Measurements from ENCODE around the gene KRTAP5-9.
"Not testable (repeated sequence)": the region's sequence is repeated elsewhere in the genome, so short reads cannot be mapped to it uniquely, and the experiment has no call there.

Gene KRTAP5-9

GRCh38 chr11:71548120-71548519 lies at the start of gene KRTAP5-9:
Gene KRTAP5-9 (plus strand): TSS chr11:71548420. CDS start chr11:71548658, 238 bp downstream.
- DNase-seq: no peak

- no peak for DNase-seq
Observed at GRCh38 chr11:71499125-71499524, 49.1 kb upstream of the KRTAP5-9 start.

GRCh38 chr11:71499546-71499945 lies 48.7 kb upstream of the KRTAP5-9 start:
- DNase-seq: no peak

- DNase-seq: no peak
Observed at GRCh38 chr11:71500601-71501021, 47.6 kb upstream of the KRTAP5-9 start.

GRCh38 chr11:71501071-71501985 lies 46.9 kb upstream of the KRTAP5-9 start:
- no peak for DNase-seq

GRCh38 chr11:71502026-71502425 lies 46.2 kb upstream of the KRTAP5-9 start:
- DNase-seq: no peak

GRCh38 chr11:71502871-71503435 lies 45.3 kb upstream of the KRTAP5-9 start:
- no peak for DNase-seq

GRCh38 chr11:71504531-71504930 lies 43.7 kb upstream of the KRTAP5-9 start:
- DNase-seq: no peak

GRCh38 chr11:71505001-71505400 lies 43.2 kb upstream of the KRTAP5-9 start:
- DNase-seq: no peak

- no peak for DNase-seq
Observed at GRCh38 chr11:71505781-71506180, 42.4 kb upstream of the KRTAP5-9 start.

GRCh38 chr11:71507102-71507501 lies 41.1 kb upstream of the KRTAP5-9 start:
- DNase-seq: no peak

- no peak for DNase-seq
Observed at GRCh38 chr11:71518506-71519471, 29.4 kb upstream of the KRTAP5-9 start.

- DNase-seq: no peak
Observed at GRCh38 chr11:71519546-71519945, 28.7 kb upstream of the KRTAP5-9 start.

- no peak for DNase-seq
Observed at GRCh38 chr11:71525188-71525937, 22.9 kb upstream of the KRTAP5-9 start.

GRCh38 chr11:71525938-71526495 lies 22.2 kb upstream of the KRTAP5-9 start:
- DNase-seq: no peak

- DNase-seq: not testable (repeated sequence)
Observed at GRCh38 chr11:71526796-71527575, 21.2 kb upstream of the KRTAP5-9 start, which contains the start of gene KRTAP5-7. Gene KRTAP5-7 (plus strand): TSS chr11:71527267. CDS start chr11:71527301, 34 bp downstream.

GRCh38 chr11:71527576-71528210 lies 20.5 kb upstream of the KRTAP5-9 start:
- no peak for DNase-seq

- no peak for DNase-seq
Observed at GRCh38 chr11:71530602-71531001, 17.6 kb upstream of the KRTAP5-9 start.

- no peak for DNase-seq
Observed at GRCh38 chr11:71532036-71532610, 16.1 kb upstream of the KRTAP5-9 start.
